T-cell (primary cell): Measurements from ENCODE around the gene TPST1. TPM values are rescaled to one million over a fixed set of nuclear protein-coding genes. Genes with fewer than 3 reads are reported as not detected.
A peak's percentile ranks its signal among the peaks of the same experiment; 100 is the strongest.

Experiments used
- ATAC-seq, 4 experiments: fragments of 200-7000 bp in 3 of 4; fragments of 150-1000 bp in 1 of 4; cut with Tn5 transposase; replicated peaks in 1 of 4; 1 replicate in 3 of 4; 2 replicates in 1 of 4; pipeline ENCODE4 v1.10.0; 2021; ENCODE audit warnings: moderate library complexity in 3 of 4, mild to moderate bottlenecking in 2 of 4, moderate number of reproducible peaks in 1 of 4
- CTCF ChIA-PET, 2 donors: fragments of 300-600 bp; sonication (Branson Sonifier 250); formaldehyde crosslinking; loops; one replicate each; lab custom pipeline; 2022; ENCODE audit warnings: antibody characterized with exemption in 2 of 2; lab: Charles Lee
- POLR2A ChIA-PET, 2 donors: fragments of 300-600 bp; sonication (Branson Sonifier 250); formaldehyde crosslinking; loops; one replicate each; lab custom pipeline; 2022; ENCODE audit warnings: antibody characterized with exemption in 2 of 2; lab: Charles Lee
- DNase-seq, 35 experiments: peaks; one replicate each; pipeline versions ENCODE4 v3.0.0 to v3.0.0-alpha.2; 2013 to 2023
- H3K27ac ChIP-seq: one replicate; pipeline ENCODE4 v1.5.1; 2013; ENCODE audit warnings: low read length
- H3K27me3 ChIP-seq, 2 experiments: replicated peaks in 1 of 2; 1 replicate in 1 of 2; 2 replicates in 1 of 2; pipeline versions ENCODE4 v1.6.1 to v1.7.0; 2013; ENCODE audit warnings: low read length in 1 of 2, mixed read lengths in 1 of 2; ENCODE audit not compliant: control insufficient read depth in 2 of 2, insufficient read depth in 2 of 2; ENCODE audit errors: extremely low read depth in 1 of 2
- H3K36me3 ChIP-seq, 2 donors: 1 replicate in 1 of 2; 2 replicates in 1 of 2; pipeline versions ENCODE4 v1.6.1 to v1.7.0; 2013; ENCODE audit warnings: low read length in 1 of 2; ENCODE audit not compliant: control insufficient read depth in 2 of 2, insufficient read depth in 1 of 2; ENCODE audit errors: extremely low read depth in 1 of 2
- H3K4me1 ChIP-seq, 2 experiments: 1 replicate in 1 of 2; 2 replicates in 1 of 2; pipeline versions ENCODE4 v1.6.1 to v1.7.0; 2013; ENCODE audit warnings: low read length in 2 of 2, mixed read lengths in 1 of 2; ENCODE audit not compliant: insufficient read depth in 2 of 2, control insufficient read depth in 1 of 2; ENCODE audit errors: extremely low read depth in 1 of 2
- H3K4me3 ChIP-seq, 2 donors: 1 replicate in 1 of 2; 2 replicates in 1 of 2; pipeline versions ENCODE4 v1.5.1 to v1.7.0; 2013; ENCODE audit warnings: mild to moderate bottlenecking in 2 of 2, low read length in 1 of 2, moderate library complexity in 1 of 2; ENCODE audit not compliant: control insufficient read depth in 1 of 2; ENCODE audit errors: extremely low read depth in 1 of 2
- H3K9me3 ChIP-seq: 2 replicates; pipeline ENCODE4 v1.7.0; 2013
- H3K27ac Mint-ChIP-seq, 2 donors: one replicate each; pipeline ENCODE4 v1.8.0; 2020 to 2021; ENCODE audit warnings: mild to moderate bottlenecking in 2 of 2, mixed read lengths in 2 of 2
- H3K27me3 Mint-ChIP-seq, 2 donors: one replicate each; pipeline ENCODE4 v1.8.0; 2021 to 2022; ENCODE audit warnings: mixed read lengths in 2 of 2
- H3K36me3 Mint-ChIP-seq: one replicate; pipeline ENCODE4 v1.8.0; 2021; ENCODE audit warnings: mixed read lengths
- H3K4me1 Mint-ChIP-seq, 3 donors: one replicate each; pipeline ENCODE4 v1.8.0; 2020 to 2022; ENCODE audit warnings: mixed read lengths in 3 of 3, mild to moderate bottlenecking in 1 of 3
- H3K4me3 Mint-ChIP-seq, 3 donors: one replicate each; pipeline ENCODE4 v1.8.0; 2020 to 2022; ENCODE audit warnings: mild to moderate bottlenecking in 3 of 3, mixed read lengths in 3 of 3, moderate library complexity in 3 of 3
- H3K9me3 Mint-ChIP-seq, 3 donors: one replicate each; pipeline ENCODE4 v1.8.0; 2020 to 2022; ENCODE audit warnings: mixed read lengths in 3 of 3
- WGBS: methylation state at CpG from one replicate; pipeline ENCODE4 v1.1.5; 2013; ENCODE audit warnings: missing lambda C conversion rate; ENCODE audit not compliant: insufficient coverage; 5-methylcytosine and 5-hydroxymethylcytosine counted together
- total RNA-seq, 35 experiments: library from RNA in 6 of 35; stranded (reverse) in 6 of 35; fragments of 120-200 nt in 1 of 35; gene quantifications; one replicate each; pipeline versions ENCODE4 v1.2.1 to v1.2.4 and lab custom pipeline; 2013 to 2026

TPST1 gene
- total RNA-seq, 5 donors from 2014 or later (not counting 1 experiment from before 2014, with no cell fraction given) = 2.1 to 6.3 (median 2.6) TPM

DNA sequence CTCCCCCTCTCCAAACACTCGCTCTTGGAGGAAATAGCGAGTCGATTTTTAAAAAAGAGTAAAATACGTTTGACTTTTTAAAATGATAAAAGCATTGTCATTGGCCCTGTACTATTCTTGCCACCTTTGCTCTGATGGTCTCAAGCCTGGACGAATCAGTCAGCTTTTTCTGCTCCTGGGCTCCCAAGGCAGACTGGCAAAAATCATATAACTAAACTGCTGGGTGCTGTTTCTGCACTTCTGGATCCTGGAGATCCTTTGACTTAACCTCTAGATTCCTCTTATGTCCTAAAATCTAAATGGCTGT, 1.8 kb downstream of the TPST1 start:
- no peak overlapping the region for H3K27ac ChIP-seq
- H3K36me3 ChIP-seq = no peaks in the 10 kb centered on the region
- peak overlapping the region; percentile 89 to 93 (median 89) for H3K4me3 Mint-ChIP-seq
- H3K9me3 ChIP-seq = no peaks in the 10 kb centered on the region
- H3K27me3 Mint-ChIP-seq = peaks cover 0 to 17% of the 10 kb centered on the region in 2 donors
- peak overlapping the region in 1 of 2 donors; percentile 12 for H3K27ac Mint-ChIP-seq
- POLR2A ChIA-PET = interaction anchor here in 1 of 2 donors (0.6 kb wide), 1 partner anchor 68 kb away, joined by 3 read pairs; no protein-coding TSS in a partner anchor
- peaks cover 12 to 25% of the 10 kb centered on the region in 2 experiments for H3K4me1 ChIP-seq
- no peak overlapping the region for H3K4me3 ChIP-seq
- no peaks in the 10 kb centered on the region for H3K9me3 Mint-ChIP-seq
- peaks cover 0 to 16% of the 10 kb centered on the region in 2 experiments for H3K27me3 ChIP-seq
- ATAC-seq = no peak
- 47% methylated on average over 2 of the region's 5 CpGs for WGBS
- CTCF ChIA-PET = interaction anchor here in 1 of 2 donors (0.7 kb wide), 1 partner anchor 51 kb away, joined by 3 read pairs; no protein-coding TSS in a partner anchor
- no peak for DNase-seq
- H3K36me3 Mint-ChIP-seq = no peaks in the 10 kb centered on the region
- H3K4me1 Mint-ChIP-seq = peaks cover 38 to 41% (median 40%) of the 10 kb centered on the region in 3 donors

DNA sequence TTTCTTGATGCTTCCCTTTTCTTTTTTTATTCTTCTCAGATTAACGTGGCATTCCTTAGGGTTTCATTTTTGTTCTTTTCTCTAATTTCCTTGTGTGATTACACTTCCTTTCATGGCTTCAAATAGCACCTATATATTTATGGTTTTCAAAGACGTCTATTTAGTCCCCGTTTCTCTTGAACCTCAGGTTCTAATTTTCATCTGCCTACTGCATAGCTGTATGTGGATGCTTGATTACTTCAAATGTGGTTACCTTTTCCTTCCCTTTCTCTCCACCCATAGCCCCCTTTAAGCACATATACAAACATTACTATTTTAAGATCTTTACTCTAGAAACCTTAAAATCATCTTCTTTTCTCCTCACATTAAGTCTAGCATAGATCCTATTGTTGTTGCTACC, 2.4 kb downstream of the TPST1 start:
- Mint-ChIP-seq H3K4me1 (peaks cover 35 to 38% (median 37%) of the 10 kb centered on the region in 3 donors), H3K36me3 (no peaks in the 10 kb centered on the region), H3K9me3 (no peaks in the 10 kb centered on the region), H3K27me3 (peaks cover 0 to 17% of the 10 kb centered on the region in 2 donors), H3K4me3 (peak overlapping the region; percentile 42 to 93 (median 89)), H3K27ac (peak overlapping the region; percentile 16 to 64)
- no peak for DNase-seq
- POLR2A ChIA-PET = no interaction called here
- WGBS = no CpG with 5 or more reads among the region's 3 CpGs
- Histone ChIP-seq H3K4me3 (no peak overlapping the region), H3K27ac (no peak overlapping the region), H3K9me3 (no peaks in the 10 kb centered on the region), H3K36me3 (no peaks in the 10 kb centered on the region), H3K4me1 (peaks cover 12 to 25% of the 10 kb centered on the region in 2 experiments), H3K27me3 (peaks cover 0 to 16% of the 10 kb centered on the region in 2 experiments)
- CTCF ChIA-PET = interaction anchor here in 1 of 2 donors (0.6 to 0.7 kb wide), 2 partner anchors 13 to 177 kb away, joined by 3 to 4 read pairs; no protein-coding TSS in a partner anchor
- no peak for ATAC-seq

DNA sequence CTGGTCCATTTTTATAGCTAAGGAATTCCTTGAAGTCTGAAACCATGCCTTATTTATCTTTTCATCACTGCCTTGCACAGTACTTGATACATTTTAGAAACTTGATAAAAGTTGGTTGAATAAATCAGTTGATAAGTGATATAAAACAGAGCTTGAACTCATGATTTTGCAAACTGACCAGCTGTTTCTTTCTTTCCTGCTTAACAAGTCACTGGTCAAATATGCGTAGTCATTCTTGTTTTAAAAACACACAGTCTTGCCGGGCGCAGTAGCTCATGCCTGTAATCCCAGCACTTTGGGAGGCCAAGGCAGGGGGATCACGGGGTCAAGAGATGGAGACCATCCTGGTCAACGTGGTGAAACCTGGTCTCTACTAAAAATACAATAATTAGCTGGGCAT, 6.3 kb downstream of the TPST1 start:
- ATAC-seq (no peak), DNase-seq (no peak)
- Mint-ChIP-seq H3K27ac (no peak overlapping the region), H3K27me3 (peaks cover 0 to 8% of the 10 kb centered on the region in 2 donors), H3K36me3 (no peaks in the 10 kb centered on the region), H3K4me3 (no peak overlapping the region), H3K9me3 (no peaks in the 10 kb centered on the region), H3K4me1 (peaks cover 34 to 38% (median 37%) of the 10 kb centered on the region in 3 donors)
- H3K36me3 ChIP-seq = no peaks in the 10 kb centered on the region
- no peak overlapping the region for H3K4me3 ChIP-seq
- CTCF ChIA-PET = no interaction called here
- no peaks in the 10 kb centered on the region for H3K27me3 ChIP-seq
- WGBS = 94% methylated on average over 3 of the region's 5 CpGs
- H3K27ac ChIP-seq = no peak overlapping the region
- POLR2A ChIA-PET = no interaction called here
- H3K4me1 ChIP-seq = peaks cover 6 to 7% of the 10 kb centered on the region in 2 experiments
- H3K9me3 ChIP-seq = no peaks in the 10 kb centered on the region

DNA sequence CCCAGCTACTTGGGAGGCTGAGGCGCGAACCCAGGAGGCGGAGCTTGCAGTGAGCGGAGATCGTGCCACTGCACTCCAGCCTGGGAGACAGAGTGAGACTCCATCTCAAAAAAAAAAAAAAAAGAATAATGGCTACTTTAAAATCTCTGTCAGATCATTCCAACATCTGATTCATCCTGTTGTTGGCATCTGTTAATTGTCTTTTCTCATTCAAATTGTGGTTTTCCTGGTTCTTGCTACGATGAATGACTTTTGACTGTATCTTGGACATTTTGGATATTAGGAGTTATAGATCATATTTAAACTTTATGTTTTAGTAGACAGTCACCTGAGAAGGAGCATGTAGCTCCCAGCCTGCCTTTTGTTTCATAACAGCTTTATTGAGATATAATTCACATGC, 8.5 kb downstream of the TPST1 start:
- Histone ChIP-seq H3K36me3 (no peaks in the 10 kb centered on the region), H3K27ac (no peak overlapping the region), H3K9me3 (no peaks in the 10 kb centered on the region), H3K4me1 (peaks cover 0 to 2% of the 10 kb centered on the region in 2 experiments), H3K27me3 (peaks cover 0 to 2% of the 10 kb centered on the region in 2 experiments), H3K4me3 (no peak overlapping the region)
- Mint-ChIP-seq H3K27me3 (peaks cover 0 to 3% of the 10 kb centered on the region in 2 donors), H3K27ac (peak overlapping the region; percentile 72 to 87), H3K4me3 (no peak overlapping the region), H3K36me3 (no peaks in the 10 kb centered on the region), H3K4me1 (peaks cover 15 to 19% (median 18%) of the 10 kb centered on the region in 3 donors), H3K9me3 (no peaks in the 10 kb centered on the region)
- no CpG with 5 or more reads among the region's 6 CpGs for WGBS
- ChIA-PET POLR2A (interaction anchor here in 1 of 2 donors (0.7 kb wide), 1 partner anchor 235 kb away, joined by 5 read pairs; no protein-coding TSS in a partner anchor), CTCF (interaction anchor here in 1 of 2 donors (0.5 kb wide), 1 partner anchor 17 kb away, joined by 6 read pairs; no protein-coding TSS in a partner anchor)
- DNase-seq = no peak
- ATAC-seq = no peak

DNA sequence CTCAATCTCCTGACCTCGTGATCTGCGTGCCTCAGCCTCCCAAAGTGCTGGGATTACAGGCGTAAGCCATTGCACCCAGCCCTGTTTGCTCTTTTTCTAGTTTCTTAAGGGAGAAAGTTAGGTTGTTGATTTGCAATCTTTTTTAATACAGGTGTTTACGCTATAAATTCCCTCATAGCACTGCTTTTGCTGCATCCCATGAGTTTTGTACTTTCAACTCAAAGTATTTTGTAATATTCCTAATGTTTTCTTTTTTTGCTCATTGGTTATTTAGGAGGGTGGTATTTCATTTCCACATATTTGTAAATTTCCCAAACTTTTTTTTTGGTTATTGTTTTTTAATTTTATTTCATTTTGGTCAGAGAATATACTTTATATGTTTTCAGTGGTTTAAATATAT, 11.6 kb downstream of the TPST1 start:
- H3K27me3 Mint-ChIP-seq = peaks cover 0 to 4% of the 10 kb centered on the region in 2 donors
- H3K36me3 ChIP-seq = no peaks in the 10 kb centered on the region
- no peak overlapping the region for H3K27ac Mint-ChIP-seq
- H3K4me1 ChIP-seq = peaks cover 0 to 2% of the 10 kb centered on the region in 2 experiments
- no peak overlapping the region for H3K4me3 ChIP-seq
- H3K36me3 Mint-ChIP-seq = no peaks in the 10 kb centered on the region
- ATAC-seq (no peak), DNase-seq (no peak)
- peaks cover 13 to 18% (median 17%) of the 10 kb centered on the region in 3 donors for H3K4me1 Mint-ChIP-seq
- H3K9me3 Mint-ChIP-seq = no peaks in the 10 kb centered on the region
- H3K27me3 ChIP-seq = peaks cover 0 to 2% of the 10 kb centered on the region in 2 experiments
- CTCF ChIA-PET = no interaction called here
- no peaks in the 10 kb centered on the region for H3K9me3 ChIP-seq
- H3K27ac ChIP-seq = no peak overlapping the region
- 70% methylated on average over 2 of the region's 4 CpGs for WGBS
- POLR2A ChIA-PET = no interaction called here
- H3K4me3 Mint-ChIP-seq = no peak overlapping the region

DNA sequence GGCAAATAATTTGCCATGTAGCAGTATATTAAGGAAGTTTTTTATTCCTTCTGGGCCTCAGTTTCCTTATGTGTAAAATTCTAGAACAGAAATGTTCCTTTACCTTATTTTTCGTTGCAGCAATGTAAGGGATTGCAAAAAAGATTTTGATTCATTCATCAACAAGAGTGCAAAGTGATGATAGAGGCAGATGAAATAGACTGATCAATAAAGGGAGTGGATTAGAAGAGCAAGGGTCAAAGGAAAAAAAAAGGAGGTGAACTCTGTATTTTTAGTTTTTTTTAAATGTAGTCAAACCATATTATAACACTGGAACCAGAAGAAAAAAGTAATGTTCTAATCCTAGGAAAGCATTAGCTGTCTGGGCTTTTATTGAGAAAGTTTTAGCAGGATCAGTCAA, 14.7 kb downstream of the TPST1 start:
- WGBS = no CpG with 5 or more reads among the region's 1 CpG
- no peak overlapping the region for H3K4me3 Mint-ChIP-seq
- Histone ChIP-seq H3K27me3 (peaks cover 0 to 2% of the 10 kb centered on the region in 2 experiments), H3K4me3 (no peak overlapping the region), H3K36me3 (no peaks in the 10 kb centered on the region), H3K9me3 (no peaks in the 10 kb centered on the region), H3K4me1 (no peaks in the 10 kb centered on the region), H3K27ac (no peak overlapping the region)
- peaks cover 4 to 11% (median 8%) of the 10 kb centered on the region in 3 donors for H3K4me1 Mint-ChIP-seq
- no peak overlapping the region for H3K27ac Mint-ChIP-seq
- H3K9me3 Mint-ChIP-seq = no peaks in the 10 kb centered on the region
- peaks cover 0 to 4% of the 10 kb centered on the region in 2 donors for H3K27me3 Mint-ChIP-seq
- CTCF ChIA-PET = no interaction called here
- POLR2A ChIA-PET = no interaction called here
- ATAC-seq (no peak), DNase-seq (no peak)
- H3K36me3 Mint-ChIP-seq = no peaks in the 10 kb centered on the region
